MM.1S (cell line): ENCODE results near the gene LTB4R.
A peak's percentile ranks its signal among the peaks of the same experiment; 100 is the strongest.

ENCODE experiments used
- DNase-seq: peaks from one replicate; pipeline ENCODE4 v3.0.0-alpha.2; 2015
- H2AFZ ChIP-seq: fragments of 300-600 bp; sonication (generic); 2 replicates; pipeline ENCODE4 v1.6.0; 2016; ENCODE audit warnings: antibody characterized with exemption, low read length
- H3F3A ChIP-seq: fragments of 300-600 bp; sonication (generic); 2 replicates; pipeline ENCODE4 v1.6.1; 2016; ENCODE audit warnings: mild to moderate bottlenecking, antibody characterized with exemption, low read length, moderate library complexity, mixed read lengths; ENCODE audit not compliant: insufficient read depth
- H3K27ac ChIP-seq: fragments of 300-600 bp; sonication (generic); 2 replicates; pipeline ENCODE4 v1.5.1; 2016; ENCODE audit warnings: mild to moderate bottlenecking, low read length
- H3K27me3 ChIP-seq: fragments of 300-600 bp; sonication (generic); replicated peaks from 2 replicates; pipeline ENCODE4 v1.6.0; 2016; ENCODE audit warnings: low read length; ENCODE audit not compliant: insufficient read depth
- H3K36me3 ChIP-seq: fragments of 300-600 bp; sonication (generic); replicated peaks from 2 replicates; pipeline ENCODE4 v1.6.1; 2016; ENCODE audit warnings: mild to moderate bottlenecking, low read length, mixed read lengths; ENCODE audit not compliant: insufficient read depth
- H3K4me1 ChIP-seq: fragments of 300-600 bp; sonication (generic); 2 replicates; pipeline ENCODE4 v1.6.1; 2016; ENCODE audit warnings: low read length, mixed read lengths
- H3K4me2 ChIP-seq: fragments of 300-600 bp; sonication (generic); 2 replicates; pipeline ENCODE4 v1.6.0; 2016; ENCODE audit warnings: low read depth, low read length
- H3K4me3 ChIP-seq: fragments of 300-600 bp; sonication (generic); 2 replicates; pipeline ENCODE4 v1.5.1; 2016; ENCODE audit warnings: low read length, mixed read lengths
- H3K79me2 ChIP-seq: fragments of 300-600 bp; sonication (generic); 2 replicates; pipeline ENCODE4 v1.6.1; 2016; ENCODE audit warnings: mixed run types, low read length, mixed read lengths
- H3K9ac ChIP-seq: fragments of 300-600 bp; sonication (generic); 2 replicates; pipeline ENCODE4 v1.6.1; 2016; ENCODE audit warnings: low read length, mixed read lengths
- H3K9me2 ChIP-seq: fragments of 300-600 bp; sonication (generic); replicated peaks from 2 replicates; pipeline ENCODE4 v1.6.1; 2016; ENCODE audit warnings: mild to moderate bottlenecking, low read length, mixed read lengths; ENCODE audit not compliant: insufficient read depth
- H3K9me3 ChIP-seq: fragments of 300-600 bp; sonication (generic); replicated peaks from 2 replicates; pipeline ENCODE4 v1.6.1; 2016; ENCODE audit warnings: mild to moderate bottlenecking, low read length, mixed read lengths; ENCODE audit not compliant: insufficient read depth
- H4K20me1 ChIP-seq: fragments of 300-600 bp; sonication (generic); 2 replicates; pipeline ENCODE4 v1.6.1; 2016; ENCODE audit warnings: mild to moderate bottlenecking, low read length, moderate library complexity, mixed read lengths; ENCODE audit not compliant: insufficient read depth
- EZH2 ChIP-seq: fragments of 300-600 bp; sonication (generic); optimal IDR thresholded peaks from 2 replicates; pipeline ENCODE3; 2017; ENCODE audit warnings: low read depth, mild to moderate bottlenecking, antibody characterized with exemption, low read length, mixed read lengths
- EZH2phosphoT487 ChIP-seq: fragments of 300-600 bp; sonication (generic); IDR thresholded peaks from 2 replicates; pipeline ENCODE4 v1.6.1; 2018; ENCODE audit warnings: antibody characterized with exemption, low read length
- TF ChIP-seq, protein P1 (sequence below): fragments of 300-600 bp; sonication (generic); IDR thresholded peaks from 2 replicates; pipeline ENCODE4 v1.5.1; 2016; ENCODE audit warnings: antibody characterized with exemption, low read length, mixed read lengths

LTB4R gene

DNA sequence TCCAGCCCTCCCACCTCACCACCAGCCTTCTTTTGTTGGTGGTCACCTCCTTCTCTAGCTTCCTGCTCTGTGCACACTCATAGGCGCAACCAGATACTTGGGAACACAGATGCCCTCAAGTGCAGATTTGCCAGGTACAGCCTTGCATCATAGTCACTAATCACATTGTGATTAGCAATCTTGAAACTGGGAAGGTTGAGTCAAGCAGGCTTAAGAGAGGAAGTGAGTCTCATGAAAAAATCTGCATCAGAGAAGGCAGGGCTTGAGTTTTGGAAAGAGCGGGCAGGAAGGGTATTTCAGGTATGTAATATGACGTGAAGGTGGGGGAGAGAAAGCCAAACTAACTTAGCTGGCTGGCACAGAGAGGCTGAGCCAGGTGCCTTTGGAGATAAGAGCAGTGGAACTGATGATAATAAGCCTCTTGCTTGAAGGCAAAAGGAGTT is 37.2 kb upstream of the LTB4R start:
- no peak overlapping the region for H3K4me3 ChIP-seq
- no peaks in the 10 kb centered on the region for H3K9me2 ChIP-seq
- 0 out of 2 replicates have a peak, but pooled peaks cover 5% of the 10 kb centered on the region for H3K79me2 ChIP-seq
- no peaks in the 10 kb centered on the region for H3K9me3 ChIP-seq
- peak overlapping the region; percentile 31; the same call in 1 of the 2 replicates for H2AFZ ChIP-seq
- H3K27ac ChIP-seq, result peak overlapping the region; percentile 68
- 0 out of 2 replicates have a peak, but pooled peaks cover 6% of the 10 kb centered on the region for H3F3A ChIP-seq
- H3K27me3 ChIP-seq, result no peaks in the 10 kb centered on the region
- TF ChIP-seq, protein P1, sequence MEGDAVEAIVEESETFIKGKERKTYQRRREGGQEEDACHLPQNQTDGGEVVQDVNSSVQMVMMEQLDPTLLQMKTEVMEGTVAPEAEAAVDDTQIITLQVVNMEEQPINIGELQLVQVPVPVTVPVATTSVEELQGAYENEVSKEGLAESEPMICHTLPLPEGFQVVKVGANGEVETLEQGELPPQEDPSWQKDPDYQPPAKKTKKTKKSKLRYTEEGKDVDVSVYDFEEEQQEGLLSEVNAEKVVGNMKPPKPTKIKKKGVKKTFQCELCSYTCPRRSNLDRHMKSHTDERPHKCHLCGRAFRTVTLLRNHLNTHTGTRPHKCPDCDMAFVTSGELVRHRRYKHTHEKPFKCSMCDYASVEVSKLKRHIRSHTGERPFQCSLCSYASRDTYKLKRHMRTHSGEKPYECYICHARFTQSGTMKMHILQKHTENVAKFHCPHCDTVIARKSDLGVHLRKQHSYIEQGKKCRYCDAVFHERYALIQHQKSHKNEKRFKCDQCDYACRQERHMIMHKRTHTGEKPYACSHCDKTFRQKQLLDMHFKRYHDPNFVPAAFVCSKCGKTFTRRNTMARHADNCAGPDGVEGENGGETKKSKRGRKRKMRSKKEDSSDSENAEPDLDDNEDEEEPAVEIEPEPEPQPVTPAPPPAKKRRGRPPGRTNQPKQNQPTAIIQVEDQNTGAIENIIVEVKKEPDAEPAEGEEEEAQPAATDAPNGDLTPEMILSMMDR, result no peak
- TF ChIP-seq EZH2phosphoT487 (no peak), EZH2 (no peak)
- DNase-seq, result peak; percentile 23
- no peaks in the 10 kb centered on the region for H4K20me1 ChIP-seq
- H3K4me2 ChIP-seq, result peak overlapping the region; percentile 29; the same call in 1 of the 2 replicates
- peaks cover 23% of the 10 kb centered on the region for H3K4me1 ChIP-seq
- peak overlapping the region; percentile 16; the same call in 1 of the 2 replicates for H3K9ac ChIP-seq
- no peaks in the 10 kb centered on the region for H3K36me3 ChIP-seq

DNA sequence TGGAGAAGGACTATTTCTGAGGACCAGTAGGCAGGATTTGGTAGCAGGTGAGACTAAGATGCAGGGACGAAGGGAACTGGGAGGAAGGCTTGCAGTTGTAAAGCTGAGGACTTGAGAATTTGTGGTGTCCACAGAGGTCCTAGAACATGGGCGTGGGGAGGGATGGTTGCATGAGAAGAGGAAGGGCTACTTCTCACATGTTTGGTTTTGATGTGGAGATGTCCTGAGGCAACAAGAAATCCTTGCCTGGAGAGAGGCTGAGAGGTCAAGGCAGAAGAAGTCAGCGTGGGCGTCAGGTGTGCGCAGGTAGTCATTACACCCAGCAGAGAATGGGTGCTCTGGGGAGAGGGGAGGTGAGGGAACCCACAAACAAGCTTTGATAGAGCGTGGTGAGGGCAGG is 34.2 kb upstream of the LTB4R start:
- H2AFZ ChIP-seq, result no peak overlapping the region
- no peak overlapping the region for H3K4me3 ChIP-seq
- TF ChIP-seq, protein P1, result no peak
- TF ChIP-seq EZH2 (no peak), EZH2phosphoT487 (no peak)
- no peaks in the 10 kb centered on the region for H3K79me2 ChIP-seq
- H3K9me3 ChIP-seq, result no peaks in the 10 kb centered on the region
- H3K9me2 ChIP-seq, result no peaks in the 10 kb centered on the region
- H3K36me3 ChIP-seq, result no peaks in the 10 kb centered on the region
- no peaks in the 10 kb centered on the region for H3K27me3 ChIP-seq
- no peak overlapping the region for H3K4me2 ChIP-seq
- 0 out of 2 replicates have a peak, but pooled peaks cover 6% of the 10 kb centered on the region for H3F3A ChIP-seq
- no peak overlapping the region for H3K9ac ChIP-seq
- peaks cover 22% of the 10 kb centered on the region for H3K4me1 ChIP-seq
- DNase-seq, result no peak
- H4K20me1 ChIP-seq, result no peaks in the 10 kb centered on the region
- H3K27ac ChIP-seq, result no peak overlapping the region

DNA sequence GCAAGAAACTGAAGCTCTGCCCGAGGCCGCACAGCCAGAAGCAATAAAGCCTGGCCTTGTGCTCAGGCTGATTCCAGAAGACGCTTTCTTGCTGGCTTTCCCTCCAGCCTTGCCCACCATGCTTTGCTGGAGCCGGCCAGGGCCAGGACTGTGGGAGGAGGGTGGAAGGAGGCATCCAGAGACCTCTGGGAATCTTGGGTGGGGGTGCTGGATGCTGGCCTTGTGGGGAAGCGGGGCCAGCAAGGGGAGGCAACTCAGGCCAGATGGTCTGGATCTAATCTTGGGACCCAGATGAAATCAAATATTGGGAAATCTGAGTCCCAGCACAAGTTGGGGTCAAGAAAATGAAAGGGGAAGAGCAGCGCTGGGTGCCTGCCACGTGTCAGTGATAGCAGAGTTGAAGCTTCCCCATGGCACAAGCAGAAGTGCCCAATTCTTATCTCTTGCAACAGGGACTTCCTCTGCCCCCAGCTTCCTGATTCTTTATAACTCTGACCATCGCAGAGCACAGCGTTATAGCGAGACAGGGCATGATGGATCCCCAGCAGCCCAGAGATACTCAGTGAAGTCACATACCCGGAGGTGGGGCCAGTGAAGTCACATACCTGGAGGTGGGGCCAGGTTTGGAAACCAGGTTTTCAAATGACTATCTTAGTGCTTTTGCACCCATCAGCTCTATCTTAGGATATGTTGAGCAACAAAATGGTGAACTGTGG is 33.5 kb upstream of the LTB4R start:
- Histone ChIP-seq H2AFZ (no peak overlapping the region), H3K36me3 (no peaks in the 10 kb centered on the region), H3K9me2 (no peaks in the 10 kb centered on the region), H3K9ac (no peak overlapping the region), H3K27me3 (no peaks in the 10 kb centered on the region), H4K20me1 (no peaks in the 10 kb centered on the region), H3K4me1 (peaks cover 16% of the 10 kb centered on the region), H3F3A (0 out of 2 replicates have a peak, but pooled peaks cover 6% of the 10 kb centered on the region), H3K4me2 (no peak overlapping the region), H3K4me3 (no peak overlapping the region), H3K27ac (no peak overlapping the region), H3K9me3 (no peaks in the 10 kb centered on the region), H3K79me2 (no peaks in the 10 kb centered on the region)
- TF ChIP-seq, protein P1, result no peak
- TF ChIP-seq EZH2 (no peak), EZH2phosphoT487 (no peak)
- DNase-seq, result no peak
